Stimulated activated CD8-positive, alpha-beta memory T cell treated with anti-CD3 and anti-CD28 coated beads, Interleukin-12 subunit alpha, Interleukin-12 subunit beta, amount 100 ng/mL, for 4 hours (primary cell): ENCODE data around the gene NLRP3.
"Not testable (repeated sequence)": the region's sequence is repeated elsewhere in the genome, so short reads cannot be mapped to it uniquely, and the experiment has no call there.

Source experiments
- DNase-seq: peaks from one replicate; pipeline ENCODE4 v3.0.0-alpha.2; 2020; ENCODE audit warnings: low read depth

The NLRP3 gene

DNA sequence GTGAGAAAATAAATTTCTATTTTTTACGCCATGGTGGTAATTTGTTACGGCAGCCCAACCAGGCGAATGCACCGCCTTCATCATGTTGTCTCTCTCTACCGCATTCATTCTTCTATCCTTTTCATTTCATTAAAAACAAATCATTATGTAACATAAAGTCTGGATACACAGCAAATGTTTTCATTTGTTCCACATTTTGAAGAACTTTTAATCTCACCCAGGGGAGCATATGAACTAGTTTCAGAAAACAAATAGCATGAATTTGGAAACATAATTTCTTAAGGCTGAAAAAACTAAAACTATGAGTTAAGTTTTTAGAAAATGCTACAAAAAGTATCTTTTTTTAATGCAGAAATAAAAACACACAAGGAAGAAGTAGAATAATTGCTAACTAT lies 53.2 kb downstream of the NLRP3 start:
- DNase-seq = no peak

DNA sequence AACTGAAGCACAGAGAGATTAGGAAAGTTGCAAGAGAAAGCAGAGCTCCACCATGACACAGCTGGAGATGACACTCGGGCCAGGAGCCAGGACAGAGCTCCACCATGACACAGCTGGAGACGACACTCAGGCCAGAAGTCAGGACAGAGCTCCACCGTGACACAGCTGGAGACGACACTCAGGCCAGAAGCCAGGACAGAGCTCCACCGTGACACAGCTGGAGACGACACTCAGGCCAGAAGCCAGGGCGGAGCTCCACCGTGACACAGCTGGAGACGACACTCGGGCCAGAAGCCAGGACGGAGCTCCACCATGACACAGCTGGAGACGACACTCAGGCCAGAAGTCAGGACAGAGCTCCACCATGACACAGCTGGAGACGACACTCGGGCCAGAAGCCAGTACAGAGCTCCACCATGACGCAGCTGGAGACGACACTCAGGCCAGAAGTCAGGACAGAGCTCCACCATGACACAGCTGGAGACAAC lies 55.0 kb downstream of the NLRP3 start:
- DNase-seq = not testable (repeated sequence)

DNA sequence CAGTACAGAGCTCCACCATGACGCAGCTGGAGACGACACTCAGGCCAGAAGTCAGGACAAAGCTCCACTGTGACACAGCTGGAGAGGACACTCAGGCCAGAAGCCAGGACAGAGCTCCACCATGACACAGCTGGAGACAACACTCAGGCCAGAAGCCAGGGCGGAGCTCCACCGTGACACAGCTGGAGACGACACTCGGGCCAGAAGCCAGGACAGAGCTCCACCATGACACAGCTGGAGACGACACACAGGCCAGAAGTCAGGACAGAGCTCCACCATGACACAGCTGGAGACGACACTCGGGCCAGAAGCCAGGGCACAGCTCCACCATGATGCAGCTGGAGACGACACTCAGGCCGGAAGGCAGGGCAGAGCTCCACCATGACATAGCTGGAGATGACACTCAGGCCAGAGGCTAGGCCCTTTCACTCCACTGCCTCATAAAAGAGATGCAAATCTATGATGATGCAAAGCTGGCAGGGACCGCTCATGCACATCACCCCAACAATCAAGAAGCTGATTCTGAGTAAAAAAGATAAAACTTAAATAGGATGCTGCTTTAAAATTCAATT lies 55.6 kb downstream of the NLRP3 start:
- no peak for DNase-seq

- no peak for DNase-seq
These were observed 56.1 kb downstream of the NLRP3 start for GRCh38 chr1:247472035-247472434.

DNA sequence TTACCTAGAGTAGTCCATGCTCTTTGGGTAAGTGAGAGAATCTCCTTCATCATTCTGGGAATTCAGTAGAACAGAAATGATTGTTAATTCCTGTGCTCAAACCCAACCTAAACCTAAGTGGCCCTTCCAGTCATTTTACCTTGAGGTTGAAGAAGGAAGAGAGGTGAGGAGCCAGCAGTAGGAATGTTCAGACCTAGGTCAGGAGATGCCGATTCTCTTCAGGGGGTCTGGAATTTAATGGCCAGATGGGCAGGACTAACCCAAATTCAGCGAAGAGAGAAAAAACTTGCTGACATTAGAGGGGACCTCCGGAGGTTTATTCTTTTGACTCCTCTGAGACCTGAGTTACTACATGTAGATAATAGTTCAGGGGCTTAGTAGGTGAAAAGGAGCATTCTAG lies 58.4 kb downstream of the NLRP3 start:
- DNase-seq = no peak

GRCh38 chr1:247475793-247476192 lies 59.8 kb downstream of the NLRP3 start:
- DNase-seq = no peak

GRCh38 chr1:247476328-247477058 lies 60.5 kb downstream of the NLRP3 start:
- DNase-seq = not testable (repeated sequence)

GRCh38 chr1:247482747-247483146 lies 66.8 kb downstream of the NLRP3 start:
- no peak for DNase-seq

GRCh38 chr1:247487057-247487456 lies 71.1 kb downstream of the NLRP3 start:
- no peak for DNase-seq

- DNase-seq = no peak
These were observed 75.4 kb downstream of the NLRP3 start for GRCh38 chr1:247491328-247491727.

GRCh38 chr1:247493106-247493505 lies 77.1 kb downstream of the NLRP3 start:
- DNase-seq = no peak

DNA sequence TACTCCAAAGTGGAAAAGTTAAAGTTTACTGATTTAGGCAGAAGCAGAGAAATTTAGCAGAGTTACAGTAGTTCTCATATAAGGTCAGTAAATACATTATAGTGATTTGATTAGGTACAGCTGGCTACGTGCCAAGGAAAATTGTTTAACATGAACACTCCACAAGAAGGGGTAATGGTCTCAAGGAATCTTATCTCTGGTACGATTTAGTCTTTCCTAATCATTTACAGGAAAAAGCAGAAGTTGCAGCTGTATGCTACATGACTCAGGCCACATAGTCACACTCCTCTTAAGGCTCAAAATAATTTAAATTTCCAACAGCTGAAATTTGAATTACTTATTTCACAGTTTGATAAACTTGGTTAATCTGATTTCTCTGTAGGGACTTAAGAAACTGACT lies 78.8 kb downstream of the NLRP3 start:
- no peak for DNase-seq

DNA sequence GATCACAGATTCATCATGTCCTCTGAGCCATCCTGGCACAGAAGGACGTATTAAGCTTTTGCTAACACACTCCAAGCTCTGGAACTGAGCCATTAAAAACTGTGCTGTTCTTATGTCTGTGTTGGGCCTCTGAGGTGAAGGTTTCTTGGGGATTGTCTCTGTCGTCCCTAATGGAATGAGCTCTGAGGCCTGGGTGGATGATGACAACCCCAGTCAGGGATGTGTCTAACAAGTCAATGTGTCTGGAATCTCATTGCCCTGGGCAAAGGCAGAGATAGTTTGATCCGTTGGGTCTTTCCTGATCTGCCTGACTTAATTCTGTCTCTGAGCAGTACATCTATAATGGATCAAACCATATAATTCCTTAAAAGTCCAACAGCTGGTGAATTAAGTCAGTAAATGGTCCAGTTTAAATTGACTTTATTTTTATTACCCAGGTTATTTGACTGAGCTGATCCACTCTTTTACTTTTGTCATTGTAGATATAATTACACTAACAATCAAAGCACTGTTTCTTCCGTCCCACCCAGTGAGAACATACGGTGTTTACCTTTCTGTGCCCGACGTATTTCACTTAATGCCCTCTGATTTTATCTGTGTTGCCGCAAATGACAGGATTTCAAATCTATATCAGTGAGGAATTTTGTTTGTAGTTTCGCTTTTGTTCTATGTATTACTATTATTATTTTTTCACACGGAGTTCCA lies 80.8 kb downstream of the NLRP3 start:
- no peak for DNase-seq
